Skeletal muscle tissue (tissue), 4 donors: Measurements from ENCODE around the gene ST3GAL6. TPM values are rescaled to one million over a fixed set of nuclear protein-coding genes. Genes with fewer than 3 reads are reported as not detected.

ENCODE experiments used
- H3K27ac ChIP-seq: one replicate; pipeline ENCODE4 v1.7.0; 2013; ENCODE audit warnings: mild to moderate bottlenecking, low read depth, low read length, inconsistent platforms
- H3K27me3 ChIP-seq, 3 donors: one replicate each; pipeline ENCODE4 v1.7.0; 2013; ENCODE audit warnings: low read length in 3 of 3; ENCODE audit not compliant: control insufficient read depth in 3 of 3, insufficient read depth in 3 of 3
- H3K36me3 ChIP-seq, 3 donors: one replicate each; pipeline ENCODE4 v1.7.0; 2013; ENCODE audit warnings: low read length in 3 of 3; ENCODE audit not compliant: control insufficient read depth in 3 of 3, insufficient read depth in 3 of 3
- H3K4me1 ChIP-seq, 3 donors: one replicate each; pipeline ENCODE4 v1.7.0; 2013; ENCODE audit warnings: low read length in 3 of 3, mild to moderate bottlenecking in 3 of 3; ENCODE audit not compliant: control insufficient read depth in 3 of 3, insufficient read depth in 3 of 3
- H3K4me3 ChIP-seq, 3 donors: one replicate each; pipeline ENCODE4 v1.7.0; 2013; ENCODE audit warnings: low read length in 3 of 3
- H3K9ac ChIP-seq, 3 donors: one replicate each; pipeline ENCODE4 v1.7.0; 2013; ENCODE audit warnings: low read length in 3 of 3, mild to moderate bottlenecking in 3 of 3, moderate library complexity in 2 of 3, low read depth in 1 of 3
- H3K9me3 ChIP-seq, 3 donors: one replicate each; pipeline ENCODE4 v1.7.0; 2013; ENCODE audit warnings: low read length in 3 of 3; ENCODE audit not compliant: control insufficient read depth in 3 of 3
- total RNA-seq: library from RNA; depleted of rRNA; stranded (reverse); fragments of >200 nt; gene quantifications from one replicate; pipeline ENCODE4 v1.2.3, GENCODE V29; 2014
- donor health status: Osteomylitis.

Gene ST3GAL6
- total RNA-seq, 1 donor from 2014 or later: 14.1 TPM

DNA sequence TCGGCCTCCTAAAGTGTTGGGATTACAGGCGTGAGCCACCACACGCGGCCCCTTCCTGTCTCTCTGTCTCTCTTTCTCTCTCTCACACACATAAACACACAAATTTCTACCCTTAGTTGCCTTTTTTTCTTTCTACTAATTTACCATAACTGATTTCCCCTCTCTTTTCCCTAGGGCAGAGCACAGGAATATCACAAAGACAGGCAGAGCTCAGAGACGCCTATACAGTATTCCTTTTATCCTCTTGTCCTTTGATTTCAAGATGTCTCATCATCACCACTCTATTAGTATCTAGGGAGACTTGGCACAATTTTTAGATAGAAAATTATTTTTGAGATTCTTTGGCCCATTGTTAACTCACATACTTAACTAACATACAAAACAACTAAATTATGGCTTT is 25.8 kb upstream of the ST3GAL6 start:
- Histone ChIP-seq H3K4me3 (no peak overlapping the region), H3K9me3 (no peaks in the 10 kb centered on the region), H3K4me1 (peaks cover 0 to 17% (median 9%) of the 10 kb centered on the region in 3 donors), H3K9ac (no peak overlapping the region), H3K27ac (no peak overlapping the region), H3K27me3 (no peaks in the 10 kb centered on the region), H3K36me3 (no peaks in the 10 kb centered on the region)

GRCh38 chr3:98739266-98739665 is 23.9 kb upstream of the ST3GAL6 start:
- Histone ChIP-seq H3K36me3 (no peaks in the 10 kb centered on the region), H3K4me3 (no peak overlapping the region), H3K4me1 (peaks cover 0 to 5% (median under 1%) of the 10 kb centered on the region in 3 donors), H3K27me3 (no peaks in the 10 kb centered on the region), H3K9ac (no peak overlapping the region), H3K9me3 (no peaks in the 10 kb centered on the region), H3K27ac (no peak overlapping the region)

DNA sequence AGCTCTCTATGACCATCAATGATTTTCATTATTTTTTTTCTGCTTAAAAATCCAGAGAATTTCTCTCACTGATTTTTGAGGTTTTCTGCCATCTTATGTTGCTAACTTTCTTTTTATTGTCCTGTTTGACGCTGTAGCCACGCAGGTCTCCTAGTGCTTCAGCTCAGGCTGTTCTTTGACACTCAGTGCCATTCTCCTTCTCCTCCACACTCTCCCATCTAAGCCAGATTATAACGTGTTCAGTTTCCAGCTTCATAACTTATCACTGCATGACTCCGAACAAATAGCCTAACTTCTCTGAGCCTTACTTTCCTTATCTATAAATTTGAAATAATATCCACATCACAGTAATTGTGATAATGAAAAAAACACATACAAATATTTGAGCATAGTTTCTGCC is 22.8 kb upstream of the ST3GAL6 start:
- H3K9me3 ChIP-seq: no peaks in the 10 kb centered on the region
- no peaks in the 10 kb centered on the region for H3K36me3 ChIP-seq
- no peaks in the 10 kb centered on the region for H3K4me1 ChIP-seq
- H3K4me3 ChIP-seq: no peak overlapping the region
- H3K9ac ChIP-seq: no peak overlapping the region
- no peaks in the 10 kb centered on the region for H3K27me3 ChIP-seq
- H3K27ac ChIP-seq: no peak overlapping the region

DNA sequence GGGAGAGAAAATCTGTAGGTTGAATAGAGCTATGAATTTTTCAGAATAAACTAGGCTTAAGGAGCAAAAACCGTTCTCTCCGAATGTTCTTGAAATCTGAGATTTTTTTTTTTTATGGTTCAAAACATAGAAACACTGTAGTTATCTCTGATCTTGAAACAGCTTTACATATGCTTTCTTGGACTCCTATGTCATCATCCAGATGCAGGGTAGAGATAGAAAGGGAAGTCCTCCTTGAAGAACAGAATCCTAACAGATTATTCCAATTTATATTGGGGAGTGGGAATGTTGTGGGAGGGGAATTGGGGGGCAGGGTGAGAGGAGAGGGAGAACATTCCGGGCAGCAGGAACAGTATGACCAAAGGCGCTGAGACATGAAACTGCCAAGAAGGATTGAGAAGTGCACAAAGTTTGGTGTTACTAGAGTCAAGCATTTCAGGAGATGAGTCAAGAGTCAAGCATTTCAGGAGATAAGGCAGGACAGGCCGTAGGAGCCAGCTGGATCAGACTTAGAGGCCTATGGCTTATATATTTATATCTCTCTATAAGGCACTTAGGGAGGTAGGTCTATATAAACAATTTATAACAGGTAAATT is 21.9 kb upstream of the ST3GAL6 start:
- no peaks in the 10 kb centered on the region for H3K4me1 ChIP-seq
- H3K4me3 ChIP-seq: no peak overlapping the region

GRCh38 chr3:98743071-98743470 is 20.1 kb upstream of the ST3GAL6 start:
- Histone ChIP-seq H3K9me3 (no peaks in the 10 kb centered on the region), H3K36me3 (no peaks in the 10 kb centered on the region), H3K27ac (no peak overlapping the region), H3K9ac (no peak overlapping the region), H3K4me1 (no peaks in the 10 kb centered on the region), H3K4me3 (no peak overlapping the region), H3K27me3 (no peaks in the 10 kb centered on the region)

More for the DNA sequence above, 21.9 kb upstream of the ST3GAL6 start:
- no peak overlapping the region for H3K9ac ChIP-seq
- no peaks in the 10 kb centered on the region for H3K27me3 ChIP-seq
- H3K9me3 ChIP-seq: no peaks in the 10 kb centered on the region
- no peak overlapping the region for H3K27ac ChIP-seq
- no peaks in the 10 kb centered on the region for H3K36me3 ChIP-seq

DNA sequence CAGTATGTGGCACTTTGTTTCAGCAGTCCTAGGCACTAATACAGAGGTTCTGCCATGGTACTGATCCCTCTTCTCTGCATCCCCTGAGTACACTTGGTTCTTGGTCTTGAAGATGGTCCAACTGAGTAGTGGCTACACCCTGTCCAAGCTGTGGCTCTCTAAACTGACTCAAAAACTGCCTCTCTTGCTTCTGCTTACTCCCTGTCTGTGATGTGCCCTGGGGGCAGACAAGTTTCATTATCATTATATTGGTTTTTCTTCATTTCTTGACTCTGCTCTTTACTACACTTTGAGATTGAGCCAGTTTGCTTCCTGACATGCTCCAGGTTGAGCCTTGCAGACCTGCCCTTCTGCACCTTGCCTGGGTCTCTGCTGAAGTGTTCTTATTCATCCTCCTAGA is 18.9 kb upstream of the ST3GAL6 start:
- no peak overlapping the region for H3K9ac ChIP-seq
- H3K27me3 ChIP-seq: no peaks in the 10 kb centered on the region
- no peaks in the 10 kb centered on the region for H3K36me3 ChIP-seq
- H3K4me1 ChIP-seq: no peaks in the 10 kb centered on the region
- H3K27ac ChIP-seq: no peak overlapping the region
- no peaks in the 10 kb centered on the region for H3K9me3 ChIP-seq
- no peak overlapping the region for H3K4me3 ChIP-seq

DNA sequence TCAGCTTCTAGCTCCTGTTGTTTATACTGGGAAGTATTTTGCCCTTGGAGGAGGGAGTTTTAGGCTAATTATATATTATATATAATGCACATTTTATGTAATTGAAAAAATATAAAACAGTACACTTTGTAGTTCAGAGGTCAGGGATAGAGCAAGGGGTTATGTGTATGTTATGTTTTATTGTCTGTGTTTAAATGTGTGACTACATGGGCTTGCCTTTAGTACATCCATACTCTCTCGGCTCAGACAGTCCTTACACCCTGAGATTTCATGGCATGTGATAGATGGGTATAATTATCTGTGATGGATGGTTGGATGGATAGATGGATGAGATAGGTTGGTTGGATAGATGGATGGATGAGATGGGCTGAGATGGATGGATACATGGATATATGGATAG is 17.4 kb upstream of the ST3GAL6 start:
- no peaks in the 10 kb centered on the region for H3K9me3 ChIP-seq
- H3K36me3 ChIP-seq: no peaks in the 10 kb centered on the region
- H3K9ac ChIP-seq: no peak overlapping the region
- no peak overlapping the region for H3K27ac ChIP-seq
- H3K4me3 ChIP-seq: no peak overlapping the region
- no peaks in the 10 kb centered on the region for H3K4me1 ChIP-seq
- no peaks in the 10 kb centered on the region for H3K27me3 ChIP-seq

DNA sequence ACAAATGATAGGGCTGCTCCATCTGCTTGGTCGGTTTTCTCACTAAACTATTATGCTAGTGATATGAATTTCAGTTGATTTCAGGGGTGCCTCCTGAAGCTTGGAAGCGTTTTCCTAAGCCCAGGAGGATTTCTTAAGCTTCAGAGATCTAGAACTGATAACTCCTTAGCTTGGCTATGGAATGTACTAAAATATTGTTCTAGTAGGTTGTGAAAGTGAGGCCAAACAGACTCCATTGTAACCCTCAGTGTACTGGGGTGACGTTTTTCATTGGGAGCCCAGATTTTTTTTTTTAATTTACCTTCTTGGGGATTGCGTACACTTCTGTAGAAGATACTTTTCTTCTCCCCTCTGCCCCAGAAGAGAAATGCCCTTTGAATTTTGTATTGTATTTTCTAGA is 17.0 kb upstream of the ST3GAL6 start:
- Histone ChIP-seq H3K36me3 (no peaks in the 10 kb centered on the region), H3K4me3 (no peak overlapping the region), H3K4me1 (no peaks in the 10 kb centered on the region), H3K27ac (no peak overlapping the region), H3K9me3 (no peaks in the 10 kb centered on the region), H3K9ac (no peak overlapping the region), H3K27me3 (no peaks in the 10 kb centered on the region)

DNA sequence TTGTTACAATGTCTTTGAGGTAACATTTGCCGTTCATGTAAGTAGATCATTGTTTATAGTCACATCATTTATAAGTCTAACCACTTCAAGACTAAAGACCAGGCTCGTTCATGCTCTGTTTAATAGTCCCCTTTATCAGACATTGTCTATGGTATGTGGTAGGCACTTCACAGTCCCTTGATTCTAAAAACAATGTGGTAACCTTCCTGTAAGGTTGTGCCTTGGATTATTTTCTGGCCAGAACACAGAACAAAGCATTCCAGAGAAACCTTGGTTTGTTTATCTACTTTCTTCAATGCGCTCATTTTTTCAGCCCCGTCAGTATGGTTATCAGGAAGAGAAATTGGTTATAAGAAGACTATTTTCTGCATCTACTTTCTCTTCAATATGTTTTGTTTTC is 16.3 kb upstream of the ST3GAL6 start:
- Histone ChIP-seq H3K9me3 (no peaks in the 10 kb centered on the region), H3K27me3 (no peaks in the 10 kb centered on the region), H3K4me1 (no peaks in the 10 kb centered on the region), H3K9ac (no peak overlapping the region), H3K36me3 (no peaks in the 10 kb centered on the region), H3K4me3 (no peak overlapping the region), H3K27ac (no peak overlapping the region)

GRCh38 chr3:98750276-98750919 is 12.7 kb upstream of the ST3GAL6 start:
- H3K27ac ChIP-seq: peak overlapping the region; percentile 39
- no peaks in the 10 kb centered on the region for H3K9me3 ChIP-seq
- H3K36me3 ChIP-seq: no peaks in the 10 kb centered on the region
- H3K9ac ChIP-seq: no peak overlapping the region
- no peaks in the 10 kb centered on the region for H3K27me3 ChIP-seq
- no peaks in the 10 kb centered on the region for H3K4me1 ChIP-seq
- H3K4me3 ChIP-seq: no peak overlapping the region
